HG03103 (cell line): Measurements from ENCODE around the gene HSD17B11.
"Not testable (repeated sequence)": the region's sequence is repeated elsewhere in the genome, so short reads cannot be mapped to it uniquely, and the experiment has no call there.

Source experiments
- ATAC-seq: cut with Tn5 transposase; IDR thresholded peaks from one replicate; pipeline ENCODE4 v1.9.1; 2021; ENCODE audit warnings: low read depth; ENCODE audit not compliant: unreplicated experiment

Gene HSD17B11

DNA sequence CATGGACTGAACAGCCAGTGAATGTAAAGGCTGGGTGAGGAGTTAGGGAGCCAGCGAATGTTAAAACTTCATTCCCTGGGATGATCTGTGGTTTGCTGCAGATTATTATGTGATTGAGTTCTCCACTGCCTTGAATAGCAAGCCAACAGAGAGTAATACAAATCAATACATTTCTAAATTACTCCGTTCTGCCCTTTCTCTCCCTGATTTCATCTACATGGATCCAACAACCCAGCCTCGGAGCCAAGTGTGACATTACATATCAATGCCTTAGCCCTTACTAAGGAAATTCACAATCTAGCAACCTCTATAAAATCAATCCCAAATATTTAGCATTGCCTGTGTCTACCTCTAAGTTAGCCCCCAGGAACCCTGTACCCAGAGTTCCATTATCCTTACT lies 79.3 kb downstream of the HSD17B11 start:
- ATAC-seq: no peak

DNA sequence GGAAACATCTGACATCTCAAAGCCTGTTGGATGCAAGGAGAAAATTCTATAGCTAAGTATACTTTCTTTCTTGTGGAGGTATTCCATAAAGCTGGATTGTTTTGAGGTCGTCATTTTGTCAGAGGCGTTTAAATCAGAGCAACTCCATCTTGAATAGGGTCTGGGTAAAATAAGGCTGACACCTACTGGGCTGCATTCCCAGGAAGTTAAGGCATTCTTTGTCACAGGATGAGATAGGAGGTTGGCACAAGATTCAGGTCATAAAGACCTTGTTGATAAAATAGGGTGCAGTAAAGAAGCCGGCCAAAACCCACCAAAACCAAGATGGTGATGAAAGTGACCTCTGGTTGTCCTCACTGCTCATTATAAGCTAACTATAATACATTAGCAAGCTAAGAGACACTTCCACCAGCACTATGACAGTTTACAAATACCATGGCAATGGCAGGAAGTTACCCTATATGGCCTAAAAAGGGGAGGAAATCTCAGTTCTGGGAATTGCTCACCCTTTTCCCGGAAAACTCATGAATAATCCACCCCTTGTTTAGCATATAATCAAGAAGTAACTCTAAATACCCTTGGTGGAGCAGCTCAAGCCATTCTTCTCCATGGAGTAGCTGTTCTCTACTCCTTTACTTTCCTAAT lies 80.2 kb downstream of the HSD17B11 start:
- ATAC-seq: no peak

DNA sequence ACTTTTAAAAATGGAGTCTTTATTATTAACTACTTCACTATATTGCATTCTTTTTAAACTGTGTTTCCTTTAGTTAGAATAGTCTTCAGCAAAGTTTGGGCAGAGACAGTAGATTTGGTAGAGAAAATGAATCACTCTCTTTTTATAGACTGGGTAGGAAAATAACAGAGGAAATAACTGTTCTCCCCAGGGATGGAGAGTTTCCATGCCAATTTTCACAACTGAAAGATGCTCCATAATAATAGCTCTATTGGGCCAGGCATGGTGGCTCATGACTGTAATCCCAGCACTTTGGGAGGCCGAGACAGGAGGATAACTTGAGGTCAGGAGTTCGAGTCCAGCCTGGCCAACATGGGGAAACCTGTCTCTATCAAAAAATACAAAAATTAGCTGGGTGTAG lies 81.4 kb downstream of the HSD17B11 start:
- ATAC-seq: no peak

DNA sequence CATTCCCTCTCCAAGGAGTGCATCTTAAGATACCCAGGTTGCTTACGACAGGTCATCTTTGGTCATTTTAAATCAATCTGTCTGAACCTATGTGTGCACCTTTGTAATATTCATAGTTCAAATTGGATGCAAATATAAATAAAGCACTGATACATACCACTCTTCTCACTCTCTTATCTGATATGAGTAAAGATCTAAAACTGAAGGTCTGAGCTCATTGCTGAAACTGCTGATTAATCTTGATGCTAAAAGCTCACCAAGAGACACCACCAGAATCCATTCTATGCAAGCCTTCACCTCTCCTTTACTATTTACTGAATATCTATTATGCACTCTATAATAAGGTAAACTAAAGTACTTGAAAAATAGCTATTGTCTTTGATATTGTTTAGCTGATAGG lies 84.9 kb downstream of the HSD17B11 start:
- ATAC-seq: peak; percentile 70

DNA sequence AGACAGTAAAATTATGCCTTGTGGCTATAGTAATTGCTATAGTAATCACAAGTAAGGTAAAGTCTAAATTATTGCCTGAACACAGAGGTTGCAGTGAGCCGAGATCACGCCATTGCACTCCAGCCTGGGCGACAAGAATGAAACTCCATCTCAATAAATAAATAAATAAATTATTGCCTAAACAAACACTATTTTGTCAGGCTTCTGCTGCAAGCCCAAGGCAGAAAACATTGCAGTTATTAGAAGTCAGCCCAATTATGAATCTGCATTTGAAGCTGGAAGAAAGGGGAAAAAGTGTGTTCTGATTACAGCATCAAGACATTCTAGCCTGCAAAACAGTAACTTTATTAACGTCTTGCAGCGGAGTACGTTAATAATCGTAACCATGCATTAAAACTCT lies 85.4 kb downstream of the HSD17B11 start:
- no peak for ATAC-seq

DNA sequence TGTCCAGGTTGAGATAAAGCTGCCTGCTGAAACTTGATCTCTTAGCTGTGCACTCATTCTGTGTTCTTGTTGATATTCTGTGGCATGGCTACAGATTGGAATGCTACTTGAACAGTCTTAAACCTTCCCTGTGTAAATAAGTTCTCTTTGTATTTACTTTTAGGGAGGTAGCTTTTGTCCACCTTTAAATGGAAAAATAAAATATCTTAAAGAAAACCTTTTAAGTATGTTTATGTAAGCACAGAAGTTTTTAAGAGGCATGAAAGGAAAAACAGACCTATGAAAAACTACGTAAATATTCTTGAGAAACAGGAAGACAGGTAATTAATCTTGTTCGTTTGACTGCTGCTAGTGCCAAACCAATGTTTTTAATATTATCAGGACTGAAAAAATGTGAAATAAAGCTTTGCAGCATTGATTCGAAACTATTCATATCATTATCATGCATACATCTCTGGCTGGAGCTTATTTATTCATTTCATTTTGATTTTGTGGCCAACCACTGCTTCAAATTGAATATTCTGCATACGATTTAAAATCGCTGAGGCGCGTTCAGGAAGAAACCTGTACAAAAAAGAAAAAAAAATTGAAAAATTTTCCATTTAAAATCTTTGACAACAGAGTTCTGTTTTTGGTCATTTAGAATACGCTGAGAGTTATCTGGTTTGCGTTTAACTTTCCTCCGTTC lies 86.1 kb downstream of the HSD17B11 start:
- no peak for ATAC-seq

DNA sequence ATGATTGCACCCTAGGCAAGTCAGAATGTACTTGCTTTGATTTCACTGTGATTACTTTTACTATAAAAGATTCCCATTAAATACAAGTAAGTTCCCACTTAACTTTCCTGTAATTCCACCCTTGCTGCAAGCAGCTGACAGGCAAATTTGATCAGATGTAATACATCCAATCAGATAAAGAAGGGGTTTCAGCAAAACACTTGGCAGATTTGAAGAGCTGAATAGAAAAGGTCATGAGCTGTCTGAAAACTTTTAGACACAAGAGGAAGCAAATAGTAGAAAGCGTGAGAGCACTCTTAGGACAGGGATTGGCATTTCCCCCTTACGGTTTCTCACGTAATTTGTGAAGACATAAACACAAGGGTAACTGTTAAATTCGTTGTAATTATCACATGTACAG lies 91.1 kb downstream of the HSD17B11 start:
- no peak for ATAC-seq

DNA sequence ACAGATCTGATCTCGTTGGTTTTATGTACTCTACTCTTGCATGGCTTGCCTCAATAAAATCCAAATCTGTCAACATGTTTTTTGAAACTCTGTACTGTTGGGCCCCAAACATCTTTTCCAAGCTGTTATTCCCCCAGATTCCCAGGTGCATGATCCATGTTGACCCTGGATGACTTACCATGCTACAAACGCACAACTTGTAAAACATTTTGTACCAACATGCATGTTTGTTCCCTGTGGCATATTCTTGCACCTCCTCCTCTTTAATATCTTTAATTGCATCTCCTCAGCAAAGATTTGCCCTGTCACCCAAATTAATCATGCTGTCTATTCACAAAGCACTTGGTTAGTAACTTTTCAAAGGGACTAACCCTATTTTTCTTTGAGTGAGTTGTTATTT lies 92.6 kb downstream of the HSD17B11 start:
- no peak for ATAC-seq

DNA sequence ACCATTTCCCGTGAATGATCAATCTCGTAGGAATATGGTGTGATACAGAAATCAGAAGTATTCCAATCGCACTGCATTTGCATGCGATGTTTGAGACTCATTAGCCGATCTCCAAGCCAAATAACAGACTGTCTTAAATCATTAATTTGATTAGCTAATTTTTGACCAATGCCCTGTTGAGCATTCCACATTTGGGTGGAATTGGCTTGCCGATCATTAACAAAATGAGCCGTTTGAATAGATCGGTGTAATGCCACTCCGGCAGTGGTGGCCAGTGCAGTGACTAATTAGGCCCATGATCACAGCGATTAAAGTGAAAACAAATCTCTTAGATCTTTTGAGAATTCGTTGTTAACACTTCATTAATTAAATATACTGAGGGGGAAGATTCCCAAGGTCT lies 96.1 kb downstream of the HSD17B11 start:
- not testable (repeated sequence) for ATAC-seq

DNA sequence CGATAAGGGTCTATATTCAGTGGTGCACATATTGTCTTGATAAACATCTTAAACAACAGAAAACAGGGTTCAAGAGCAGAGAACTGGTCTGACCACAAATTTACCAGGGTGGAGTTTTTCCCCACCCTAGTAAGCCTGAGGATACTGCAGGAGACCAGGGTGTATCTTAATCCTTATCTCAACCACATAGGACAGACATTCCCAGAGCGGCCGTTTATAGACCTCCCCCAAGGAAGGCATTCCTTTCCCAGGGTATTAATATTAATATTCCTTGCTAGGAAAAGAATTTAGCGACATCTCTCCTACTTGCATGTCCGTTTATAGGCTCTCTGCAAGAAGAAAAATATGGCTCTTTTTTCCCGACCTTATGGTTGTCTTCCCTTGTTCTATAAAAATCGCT lies 97.1 kb downstream of the HSD17B11 start:
- ATAC-seq: not testable (repeated sequence)

DNA sequence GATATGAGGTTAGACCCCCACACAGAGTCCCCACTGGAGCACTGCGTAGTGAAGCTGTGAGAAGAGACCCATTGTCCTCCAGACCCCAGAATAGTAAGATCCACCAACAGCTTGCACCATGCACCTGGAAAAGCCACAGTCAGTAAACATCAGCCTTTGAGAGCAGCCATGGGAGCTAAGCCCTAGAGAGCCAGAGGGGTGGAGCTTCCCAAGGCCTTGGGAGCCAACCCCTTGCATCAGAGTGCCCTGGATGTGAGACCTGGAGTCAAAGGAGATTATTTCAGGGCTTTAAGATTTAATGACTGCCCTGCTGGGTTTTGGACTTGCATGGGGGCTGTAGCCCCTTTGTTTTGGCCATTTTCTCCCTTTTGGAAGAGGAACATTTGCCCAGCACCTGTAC lies 104.0 kb downstream of the HSD17B11 start:
- ATAC-seq: no peak
